Measurements from ENCODE around the gene KBTBD3. TPM values are rescaled to one million over a fixed set of nuclear protein-coding genes. Genes with fewer than 3 reads are reported as not detected.

The KBTBD3 gene
- total RNA-seq, 2 donors from 2014 or later: 4.5 to 12.4 TPM

- TF ChIP-seq CTCF (conservative IDR thresholded peaks at IDR 0.05): no peak
- WGBS, 2 experiments (ENCODE audit: insufficient coverage in 1 of 2, insufficient read length in 1 of 2): 92 to 100% methylated on average over 2 to 5 of the region's 5 CpGs
- no peak for DNase-seq
- Mint-ChIP-seq H3K9me3 (no peaks in the 10 kb centered on the region), H3K27ac (no peak overlapping the region), H3K4me1 (no peaks in the 10 kb centered on the region), H3K27me3 (ENCODE audit: insufficient read depth) (no peaks in the 10 kb centered on the region), H3K36me3 (ENCODE audit: low read depth) (no peaks in the 10 kb centered on the region), H3K4me3 (no peak overlapping the region)
- no peak overlapping the region for H3K4me3 ChIP-seq (ENCODE audit: low read length)
- H3K27me3 ChIP-seq (ENCODE audit: control insufficient read depth, insufficient read depth, low read length, poor library complexity, severe bottlenecking): no peaks in the 10 kb centered on the region
- no peaks in the 10 kb centered on the region for H3K4me1 ChIP-seq (ENCODE audit: control insufficient read depth, insufficient read depth, low read length)
- H3K36me3 ChIP-seq (ENCODE audit: control insufficient read depth, insufficient read depth, low read length): no peaks in the 10 kb centered on the region
- H3K9ac ChIP-seq (ENCODE audit: extremely low read depth, low read length, poor library complexity, severe bottlenecking): no peak overlapping the region
- H3K27ac ChIP-seq (ENCODE audit: low read depth, low read length): no peak overlapping the region
- no peaks in the 10 kb centered on the region for H3K9me3 ChIP-seq (ENCODE audit: control insufficient read depth, low read length)
Observed at GRCh38 chr11:106049727-106050476, 27.2 kb downstream of the KBTBD3 start.

- Histone ChIP-seq H3K36me3 (ENCODE audit: control insufficient read depth, insufficient read depth, low read length) (no peaks in the 10 kb centered on the region), H3K27ac (ENCODE audit: low read depth, low read length) (no peak overlapping the region), H3K9ac (ENCODE audit: extremely low read depth, low read length, poor library complexity, severe bottlenecking) (no peak overlapping the region), H3K4me3 (ENCODE audit: low read length) (no peak overlapping the region), H3K9me3 (ENCODE audit: control insufficient read depth, low read length) (no peaks in the 10 kb centered on the region), H3K27me3 (ENCODE audit: control insufficient read depth, insufficient read depth, low read length, poor library complexity, severe bottlenecking) (no peaks in the 10 kb centered on the region), H3K4me1 (ENCODE audit: control insufficient read depth, insufficient read depth, low read length) (no peaks in the 10 kb centered on the region)
- no peaks in the 10 kb centered on the region for H3K9me3 Mint-ChIP-seq
- no peaks in the 10 kb centered on the region for H3K27me3 Mint-ChIP-seq (ENCODE audit: insufficient read depth)
- H3K27ac Mint-ChIP-seq: no peak overlapping the region
- no peaks in the 10 kb centered on the region for H3K36me3 Mint-ChIP-seq (ENCODE audit: low read depth)
- H3K4me3 Mint-ChIP-seq: no peak overlapping the region
- no peaks in the 10 kb centered on the region for H3K4me1 Mint-ChIP-seq
- DNase-seq: no peak
- no peak for TF ChIP-seq CTCF (conservative IDR thresholded peaks at IDR 0.05)
Observed at GRCh38 chr11:106047631-106048030, 29.5 kb downstream of the KBTBD3 start.

- no peak overlapping the region for H3K27ac Mint-ChIP-seq
- no peak overlapping the region for H3K27ac ChIP-seq (ENCODE audit: low read depth, low read length)
- no peak overlapping the region for H3K4me3 ChIP-seq (ENCODE audit: low read length)
- no peak for DNase-seq
- H3K9me3 Mint-ChIP-seq: no peaks in the 10 kb centered on the region
- H3K4me1 Mint-ChIP-seq: no peaks in the 10 kb centered on the region
- no peak overlapping the region for H3K9ac ChIP-seq (ENCODE audit: extremely low read depth, low read length, poor library complexity, severe bottlenecking)
- H3K4me3 Mint-ChIP-seq: no peak overlapping the region
- no peak for TF ChIP-seq CTCF (conservative IDR thresholded peaks at IDR 0.05)
- H3K36me3 ChIP-seq (ENCODE audit: control insufficient read depth, insufficient read depth, low read length): no peaks in the 10 kb centered on the region
- H3K36me3 Mint-ChIP-seq (ENCODE audit: low read depth): no peaks in the 10 kb centered on the region
- H3K9me3 ChIP-seq (ENCODE audit: control insufficient read depth, low read length): no peaks in the 10 kb centered on the region
- H3K27me3 Mint-ChIP-seq (ENCODE audit: insufficient read depth): no peaks in the 10 kb centered on the region
- no peaks in the 10 kb centered on the region for H3K27me3 ChIP-seq (ENCODE audit: control insufficient read depth, insufficient read depth, low read length, poor library complexity, severe bottlenecking)
- H3K4me1 ChIP-seq (ENCODE audit: control insufficient read depth, insufficient read depth, low read length): no peaks in the 10 kb centered on the region
Observed at GRCh38 chr11:106043540-106043939, 33.6 kb downstream of the KBTBD3 start.
